K562 (cell line): Measurements from ENCODE around the gene KCNA1. TPM values are rescaled to one million over a fixed set of nuclear protein-coding genes. Genes with fewer than 3 reads are reported as not detected.

Source experiments
- ATAC-seq: fragments of 200-7000 bp; cut with Tn5 transposase; 3 replicates; pipeline ENCODE4 v1.9.1; 2020; ENCODE audit warnings: moderate library complexity
- BruUV-seq: library from RNA; stranded (reverse); fragments of 400-500 nt; replicated peaks from 2 replicates; lab custom pipeline; 2021; lab: Mats Ljungman, UMichigan
- CTCF ChIA-PET: fragments of 300-600 bp; formaldehyde crosslinking; extraction: SDS; loops from one replicate; lab custom pipeline; 2021; ENCODE audit warnings: low intra/inter-chr PET ratio; lab: Yijun Ruan, JAX
- POLR2A ChIA-PET: fragments of 300-600, 350-650 bp; sonication (Branson Sonifier 250); formaldehyde crosslinking; extraction: SDS; loops from one replicate; lab custom pipeline; 2021; ENCODE audit warnings: antibody characterized with exemption, inconsistent platforms; lab: Yijun Ruan, JAX
- DNase-seq, 4 experiments: peaks; one replicate each; pipeline versions ENCODE4 v3.0.0 to v3.0.0-alpha.2; 2011 to 2018; ENCODE audit warnings: low spot score in 3 of 4, mixed read lengths in 3 of 4; ENCODE audit errors: extremely low read depth in 1 of 4
- FAIRE-seq: peaks from 2 replicates; lab custom pipeline; 2011; peaks lifted over from hg19 to GRCh38; lab: Jason Lieb, UNC
- H2AFZ ChIP-seq: 2 replicates; pipeline ENCODE4 v1.6.0; 2011; ENCODE audit warnings: low read depth, low read length, control low read depth, inconsistent platforms
- H3K27ac ChIP-seq: fragments of 200-600 bp; 3 replicates; pipeline ENCODE4 v1.8.0; 2011; ENCODE audit warnings: low read depth, mild to moderate bottlenecking, control low read depth, inconsistent platforms, low read length, moderate library complexity, mixed read lengths; ENCODE audit errors: extremely low read depth
- H3K27me3 ChIP-seq, 2 experiments: fragments of 300-600 bp in 1 of 2; 2 replicates in 1 of 2; 3 replicates in 1 of 2; pipeline versions ENCODE4 v1.6.0 to v1.8.0; 2011; ENCODE audit warnings: inconsistent platforms in 2 of 2, low read length in 2 of 2, mild to moderate bottlenecking in 1 of 2, mixed read lengths in 1 of 2, moderate library complexity in 1 of 2; ENCODE audit not compliant: control insufficient read depth in 2 of 2, insufficient read depth in 2 of 2
- H3K36me3 ChIP-seq: fragments of 300-600 bp; 3 replicates; pipeline ENCODE4 v1.8.0; 2011; ENCODE audit warnings: mild to moderate bottlenecking, low read length, inconsistent platforms; ENCODE audit not compliant: control insufficient read depth, insufficient read depth
- H3K4me1 ChIP-seq, 2 experiments: fragments of 200-600 bp in 1 of 2; replicated peaks in 1 of 2; 2 replicates in 1 of 2; 3 replicates in 1 of 2; pipeline versions ENCODE4 v1.5.1 to v1.8.0; 2011; ENCODE audit warnings: inconsistent platforms in 2 of 2, low read length in 2 of 2, mild to moderate bottlenecking in 1 of 2, mixed read lengths in 1 of 2, moderate library complexity in 1 of 2; ENCODE audit not compliant: control insufficient read depth in 2 of 2, insufficient read depth in 2 of 2
- H3K4me2 ChIP-seq: 2 replicates; pipeline ENCODE4 v1.6.1; 2011; ENCODE audit warnings: low read length, control low read depth, inconsistent platforms, mixed read lengths; ENCODE audit not compliant: insufficient read depth
- H3K4me3 ChIP-seq: fragments of 200-600 bp; sonication (generic), shearing (Covaris generic); 2 replicates; pipeline ENCODE4 v1.5.1; 2016; ENCODE audit warnings: control low read depth, inconsistent platforms
- H3K79me2 ChIP-seq: fragments of 200-600 bp; 3 replicates; pipeline ENCODE4 v1.8.0; 2011; ENCODE audit warnings: low read length, inconsistent platforms; ENCODE audit not compliant: control insufficient read depth, insufficient read depth
- H3K9ac ChIP-seq, 2 experiments: 2 replicates each; pipeline versions ENCODE4 v1.6.0 to v1.6.1; 2011; ENCODE audit warnings: low read depth in 2 of 2, low read length in 2 of 2, control low read depth in 1 of 2, inconsistent platforms in 1 of 2, mild to moderate bottlenecking in 1 of 2, mixed read lengths in 1 of 2; ENCODE audit not compliant: insufficient read depth in 1 of 2
- H3K9me1 ChIP-seq: one replicate; pipeline ENCODE4 v1.6.0; 2011; ENCODE audit warnings: inconsistent platforms, mild to moderate bottlenecking, low read length, moderate library complexity; ENCODE audit not compliant: control insufficient read depth, insufficient read depth
- H3K9me3 ChIP-seq: replicated peaks from 2 replicates; pipeline ENCODE4 v1.5.1; 2011; ENCODE audit warnings: low read depth, low read length, inconsistent platforms; ENCODE audit not compliant: control insufficient read depth, insufficient read depth
- H4K20me1 ChIP-seq: replicated peaks from 2 replicates; pipeline ENCODE4 v1.6.1; 2011; ENCODE audit warnings: low read length, inconsistent platforms, mixed read lengths; ENCODE audit not compliant: control insufficient read depth, insufficient read depth
- CTCF ChIP-seq, 3 experiments: IDR thresholded peaks in 2 of 3; conservative IDR thresholded peaks in 1 of 3; 2 replicates each; pipeline ENCODE4 v1.5.1; 2011 to 2012; ENCODE audit warnings: low read length in 3 of 3, mild to moderate bottlenecking in 3 of 3, control low read depth in 2 of 3, improper control_type of control experiment in 1 of 3, inconsistent platforms in 1 of 3, low read depth in 1 of 3, mixed read lengths in 1 of 3, moderate library complexity in 1 of 3; ENCODE audit not compliant: insufficient read depth in 2 of 3
- ETV1 ChIP-seq: fragments of 450-650 bp; conservative IDR thresholded peaks from 2 replicates; pipeline ENCODE4 v1.6.1; 2016; ENCODE audit warnings: missing genetic modification characterization, control low read depth, low read depth, missing compliant biosample characterization
- L3MBTL2 ChIP-seq: fragments of 450-650 bp; IDR thresholded peaks from 2 replicates; pipeline ENCODE4 v1.6.1; 2016; ENCODE audit warnings: mild to moderate bottlenecking, moderate library complexity
- NFIC ChIP-seq: fragments of 450-650 bp; IDR thresholded peaks from 2 replicates; pipeline ENCODE4 v1.6.1; 2017; ENCODE audit warnings: mild to moderate bottlenecking, inconsistent platforms
- NFIX ChIP-seq: fragments of 250-450 bp; sonication (Bioruptor Pico); IDR thresholded peaks from 2 replicates; pipeline ENCODE4 v1.4.0; 2020; ENCODE audit warnings: low read depth, mild to moderate bottlenecking, moderate library complexity
- PHB ChIP-seq: fragments of 250-450 bp; sonication (Bioruptor Pico); IDR thresholded peaks from 2 replicates; pipeline ENCODE4 v1.5.0; 2021
- TCF15 ChIP-seq: fragments of 250-450 bp; sonication (Bioruptor Pico); IDR thresholded peaks from 2 replicates; pipeline ENCODE4 v1.8.0; 2022; ENCODE audit warnings: moderate library complexity, mild to moderate bottlenecking, inconsistent platforms
- WGBS: fragments of 100-300 bp; shearing (Covaris generic); methylation state at CpG from one replicate; pipeline ENCODE4 v1.1.6; 2016; ENCODE audit warnings: low coverage, mixed read lengths; ENCODE audit not compliant: insufficient coverage; ENCODE audit errors: missing lambda C conversion rate; 5-methylcytosine and 5-hydroxymethylcytosine counted together
- in situ Hi-C: fragments of 300-500 bp; cut with MboI; formaldehyde crosslinking; loops from 4 replicates; pipeline ENCODE4 v1.15.0; 2018; ENCODE audit warnings: inconsistent platforms, mixed read lengths
- intact Hi-C: fragments of 100-400 bp; cut with micrococcal nuclease; formaldehyde crosslinking; loops from 2 replicates; pipeline ENCODE4 v1.14.2; 2022
- polyA plus RNA-seq, 8 experiments: library from polyadenylated mRNA; depleted of rRNA in 4 of 8; stranded (reverse) in 5 of 8; unstranded in 3 of 8; fragments of >200 nt; fragmentation: Nextera tagmentation in 2 of 8; fragmentation: Illumina TruSeq in 1 of 8; extraction: Ambion mirVana in 2 of 8; extraction: Trizol in 1 of 8; gene quantifications; 2 replicates each; pipeline versions ENCODE4 v1.2.1 to v1.2.3, GENCODE V29; 2011 to 2014; ENCODE audit warnings: inconsistent platforms in 1 of 8, missing spikeins in 1 of 8
- total RNA-seq, 7 experiments: library from RNA; depleted of rRNA in 6 of 7; stranded (reverse); fragments of >200 nt in 6 of 7; fragmentation: Illumina TruSeq in 2 of 7; extraction: Trizol in 2 of 7; gene quantifications; 2 replicates each; pipeline versions ENCODE4 v1.2.1 to v1.2.3, GENCODE V29; 2011 to 2021; ENCODE audit warnings: low replicate concordance in 1 of 7

Gene KCNA1
- total and polyA plus RNA-seq, 9 of the 15 experiments (the other 6 are each of a cell fraction or from before 2014, with no cell fraction given) = not detected

DNA sequence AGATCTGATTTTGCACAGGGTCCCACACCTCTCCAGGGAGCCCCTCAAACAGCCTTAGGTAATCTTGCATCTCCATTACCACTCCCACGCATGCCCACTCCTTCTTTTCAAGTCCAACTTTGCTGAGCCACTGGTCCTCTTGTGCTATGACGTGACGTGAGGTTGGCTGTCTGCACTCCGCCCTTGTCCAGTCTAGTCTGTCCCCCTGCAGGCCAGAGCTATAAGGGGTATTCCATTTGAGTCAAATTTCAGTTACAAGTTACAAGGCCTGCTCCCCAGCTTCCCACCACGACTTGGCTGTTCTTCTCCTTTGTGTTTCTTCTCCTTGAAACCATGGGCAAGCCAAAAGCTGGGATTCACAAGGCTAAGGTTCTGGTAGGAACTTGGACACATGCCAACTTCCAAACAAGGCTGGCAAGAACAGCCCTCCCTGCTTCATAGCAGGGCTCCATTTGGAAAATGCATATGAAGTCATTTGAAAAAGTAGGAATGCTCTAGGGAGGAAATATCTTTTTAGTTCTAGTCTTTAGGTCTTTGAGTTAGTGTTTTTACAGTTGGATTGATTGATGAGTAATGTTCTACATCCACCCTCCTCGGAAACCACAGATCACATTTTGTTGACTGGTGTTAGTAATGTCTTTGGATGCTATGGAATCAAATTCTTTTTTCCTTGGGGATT is 49.1 kb downstream of the KCNA1 start:
- FAIRE-seq = no peak
- H3K9me1 ChIP-seq = no peaks in the 10 kb centered on the region

More for the DNA sequence above, 49.1 kb downstream of the KCNA1 start:
- no peaks in the 10 kb centered on the region for H3K36me3 ChIP-seq
- no peak for ATAC-seq
- 0% methylated on average over 6 of the region's 6 CpGs for WGBS
- no peaks in the 10 kb centered on the region for H3K79me2 ChIP-seq
- in situ Hi-C loops (no loop called here), intact Hi-C loops (no loop called here)
- H3K27me3 ChIP-seq = no peaks in the 10 kb centered on the region; a peak in 2 of 5 replicates
- no peak overlapping the region for H3K4me3 ChIP-seq
- H2AFZ ChIP-seq = no peak overlapping the region
- H3K4me2 ChIP-seq = no peak overlapping the region
- no TSS peak for BruUV-seq
- no peaks in the 10 kb centered on the region for H3K9me3 ChIP-seq
- H3K4me1 ChIP-seq = no peaks in the 10 kb centered on the region
- TF ChIP-seq TCF15 = no peak
- TF ChIP-seq NFIX = peak; percentile 26; the same call in 1 of the 2 replicates
- no peak for TF ChIP-seq ETV1 (tag)
- peak; percentile 69 for TF ChIP-seq NFIC
- no peak for TF ChIP-seq PHB (CRISPR knock-in tag)
- TF ChIP-seq L3MBTL2 = no peak
- 0 out of 6 replicates have a peak, but pooled peaks of 1 of the 3 experiments have one; percentile 9 for TF ChIP-seq CTCF (IDR thresholded peaks at IDR 0.05 in 2 of 3, conservative IDR thresholded peaks at IDR 0.05 in 1 of 3; ENCODE audit: insufficient read depth in 2 of 3, low read depth in 1 of 3, low read length in 3 of 3)
- TF ChIP-seq, all 486 proteins: peak for 3
- no peaks in the 10 kb centered on the region for H4K20me1 ChIP-seq
- H3K9ac ChIP-seq = no peak overlapping the region
- CTCF ChIA-PET = no interaction called here
- POLR2A ChIA-PET = interaction anchor here (1.6 kb wide), 1 partner anchor 10 kb away, joined by 4 read pairs; no protein-coding TSS in a partner anchor
- no peak overlapping the region for H3K27ac ChIP-seq
- DNase-seq = peak in 3 of 4 experiments; percentile 6 to 10 (median 7)
